Natural killer cell (primary cell): ENCODE results near the gene MOBP. TPM values are rescaled to one million over a fixed set of nuclear protein-coding genes. Genes with fewer than 3 reads are reported as not detected.

Source experiments
- ATAC-seq, 3 donors: fragments of 150-1000 bp in 2 of 3; fragments of 200-7000 bp in 1 of 3; cut with Tn5 transposase; 1 replicate in 1 of 3; 2 replicates in 2 of 3; pipeline ENCODE4 v1.10.0; 2021; ENCODE audit warnings: mild to moderate bottlenecking in 2 of 3, moderate library complexity in 2 of 3
- DNase-seq, 2 donors: peaks; one replicate each; pipeline versions ENCODE4 v3.0.0 to v3.0.0-alpha.2; 2013 to 2021; ENCODE audit warnings: mixed read lengths in 1 of 2
- H3K27ac ChIP-seq: one replicate; pipeline ENCODE4 v1.5.1; 2013; ENCODE audit warnings: mild to moderate bottlenecking, low read length
- H3K27me3 ChIP-seq: one replicate; pipeline ENCODE4 v1.6.1; 2013; ENCODE audit warnings: low read length; ENCODE audit not compliant: control insufficient read depth, insufficient read depth
- H3K36me3 ChIP-seq: one replicate; pipeline ENCODE4 v1.6.1; 2013; ENCODE audit warnings: low read length; ENCODE audit not compliant: control insufficient read depth, insufficient read depth
- H3K4me1 ChIP-seq: one replicate; pipeline ENCODE4 v1.6.1; 2013; ENCODE audit warnings: low read length; ENCODE audit not compliant: control insufficient read depth, insufficient read depth
- H3K4me3 ChIP-seq: one replicate; pipeline ENCODE4 v1.5.1; 2013; ENCODE audit warnings: low read length
- H3K9me3 ChIP-seq: one replicate; pipeline ENCODE4 v1.6.1; 2013; ENCODE audit warnings: low read length; ENCODE audit not compliant: control insufficient read depth, insufficient read depth
- H3K27ac Mint-ChIP-seq, 2 donors: one replicate each; pipeline ENCODE4 v1.8.0; 2022; ENCODE audit warnings: mild to moderate bottlenecking in 2 of 2, mixed read lengths in 2 of 2, moderate library complexity in 1 of 2
- H3K27me3 Mint-ChIP-seq, 2 donors: one replicate each; pipeline ENCODE4 v1.8.0; 2022; ENCODE audit warnings: low read depth in 2 of 2, mixed read lengths in 2 of 2
- H3K36me3 Mint-ChIP-seq: one replicate; pipeline ENCODE4 v1.8.0; 2022; ENCODE audit warnings: mixed read lengths
- H3K4me1 Mint-ChIP-seq, 2 donors: one replicate each; pipeline ENCODE4 v1.8.0; 2022; ENCODE audit warnings: mixed read lengths in 2 of 2
- H3K4me3 Mint-ChIP-seq: one replicate; pipeline ENCODE4 v1.8.0; 2022; ENCODE audit warnings: mild to moderate bottlenecking, moderate library complexity, mixed read lengths
- H3K9me3 Mint-ChIP-seq, 2 donors: one replicate each; pipeline ENCODE4 v1.8.0; 2022; ENCODE audit warnings: mixed read lengths in 2 of 2
- CTCF ChIP-seq: fragments of 200-600 bp; IDR thresholded peaks from one replicate; pipeline ENCODE4 v1.8.0; 2022; ENCODE audit warnings: antibody characterized with exemption
- WGBS: methylation state at CpG from one replicate; pipeline ENCODE4 v1.1.7; 2013; ENCODE audit warnings: missing lambda C conversion rate; ENCODE audit not compliant: insufficient coverage; 5-methylcytosine and 5-hydroxymethylcytosine counted together
- intact Hi-C: fragments of 100-400 bp; cut with micrococcal nuclease; formaldehyde crosslinking; loops from one replicate; pipeline ENCODE4 v1.14.2; 2022
- total RNA-seq, 4 donors: library from RNA; stranded (reverse); fragments of 120-200 nt in 1 of 4; gene quantifications; one replicate each; pipeline versions ENCODE4 v1.2.3 to v1.2.4, GENCODE V29; 2013 to 2022

The MOBP gene
- total RNA-seq, 3 donors from 2014 or later (not counting 1 experiment from before 2014, with no cell fraction given), result not detected

- Histone ChIP-seq H3K27me3 (peaks cover 7% of the 10 kb centered on the region), H3K27ac (no peak overlapping the region), H3K9me3 (no peaks in the 10 kb centered on the region), H3K36me3 (no peaks in the 10 kb centered on the region), H3K4me1 (no peaks in the 10 kb centered on the region), H3K4me3 (no peak overlapping the region)
- no peak for DNase-seq
- Mint-ChIP-seq H3K27ac (no peak overlapping the region), H3K4me3 (no peak overlapping the region), H3K27me3 (peaks cover 17 to 32% of the 10 kb centered on the region in 2 donors), H3K4me1 (no peaks in the 10 kb centered on the region), H3K9me3 (no peaks in the 10 kb centered on the region), H3K36me3 (no peaks in the 10 kb centered on the region)
- intact Hi-C loops, result no loop called here
- no peak for TF ChIP-seq CTCF
- ATAC-seq, result no peak
- WGBS, result 80% methylated on average over 1 of the region's 4 CpGs
Measured at GRCh38 chr3:39474126-39474515, 6.6 kb downstream of the MOBP start.

- no peaks in the 10 kb centered on the region for H3K36me3 Mint-ChIP-seq
- no peak overlapping the region for H3K27ac Mint-ChIP-seq
- H3K4me1 Mint-ChIP-seq, result no peaks in the 10 kb centered on the region
- H3K27ac ChIP-seq, result no peak overlapping the region
- H3K4me3 Mint-ChIP-seq, result no peak overlapping the region
- H3K27me3 ChIP-seq, result peaks cover 7% of the 10 kb centered on the region
- H3K4me3 ChIP-seq, result no peak overlapping the region
- H3K4me1 ChIP-seq, result no peaks in the 10 kb centered on the region
- H3K9me3 Mint-ChIP-seq, result no peaks in the 10 kb centered on the region
- DNase-seq (no peak), ATAC-seq (no peak)
- H3K36me3 ChIP-seq, result no peaks in the 10 kb centered on the region
- TF ChIP-seq CTCF, result no peak
- peaks cover 13 to 26% of the 10 kb centered on the region in 2 donors for H3K27me3 Mint-ChIP-seq
- intact Hi-C loops, result no loop called here
- H3K9me3 ChIP-seq, result no peaks in the 10 kb centered on the region
Measured at GRCh38 chr3:39476783-39477182, 9.3 kb downstream of the MOBP start.

DNA sequence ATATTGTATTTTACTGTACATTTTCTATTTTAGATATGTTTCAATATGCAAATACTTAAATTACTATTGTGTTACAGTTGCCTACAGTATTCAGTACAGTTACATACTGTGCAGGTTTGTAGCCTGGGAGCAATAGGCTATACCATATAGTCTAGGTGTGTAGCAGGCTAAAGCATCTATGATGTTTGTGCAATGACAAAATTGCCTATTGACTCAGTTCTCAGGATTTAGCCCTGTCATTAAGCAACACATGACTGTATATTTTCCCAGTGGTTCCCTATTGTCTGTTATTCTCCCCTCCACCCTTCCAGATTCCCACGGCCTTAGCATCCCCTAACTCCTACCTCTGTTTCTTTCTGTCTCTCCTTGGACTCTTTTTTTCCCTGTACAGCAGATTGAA, 10.7 kb downstream of the MOBP start:
- intact Hi-C loops, result no loop called here
- Histone ChIP-seq H3K27ac (no peak overlapping the region), H3K9me3 (no peaks in the 10 kb centered on the region), H3K27me3 (peaks cover 7% of the 10 kb centered on the region), H3K4me1 (no peaks in the 10 kb centered on the region), H3K36me3 (no peaks in the 10 kb centered on the region), H3K4me3 (no peak overlapping the region)
- Mint-ChIP-seq H3K4me1 (no peaks in the 10 kb centered on the region), H3K27ac (no peak overlapping the region), H3K4me3 (no peak overlapping the region), H3K9me3 (no peaks in the 10 kb centered on the region), H3K36me3 (no peaks in the 10 kb centered on the region), H3K27me3 (peaks cover 9 to 17% of the 10 kb centered on the region in 2 donors)
- WGBS, result 94% methylated on average over 1 of the region's 1 CpG
- no peak for TF ChIP-seq CTCF
- ATAC-seq (no peak), DNase-seq (no peak)

DNA sequence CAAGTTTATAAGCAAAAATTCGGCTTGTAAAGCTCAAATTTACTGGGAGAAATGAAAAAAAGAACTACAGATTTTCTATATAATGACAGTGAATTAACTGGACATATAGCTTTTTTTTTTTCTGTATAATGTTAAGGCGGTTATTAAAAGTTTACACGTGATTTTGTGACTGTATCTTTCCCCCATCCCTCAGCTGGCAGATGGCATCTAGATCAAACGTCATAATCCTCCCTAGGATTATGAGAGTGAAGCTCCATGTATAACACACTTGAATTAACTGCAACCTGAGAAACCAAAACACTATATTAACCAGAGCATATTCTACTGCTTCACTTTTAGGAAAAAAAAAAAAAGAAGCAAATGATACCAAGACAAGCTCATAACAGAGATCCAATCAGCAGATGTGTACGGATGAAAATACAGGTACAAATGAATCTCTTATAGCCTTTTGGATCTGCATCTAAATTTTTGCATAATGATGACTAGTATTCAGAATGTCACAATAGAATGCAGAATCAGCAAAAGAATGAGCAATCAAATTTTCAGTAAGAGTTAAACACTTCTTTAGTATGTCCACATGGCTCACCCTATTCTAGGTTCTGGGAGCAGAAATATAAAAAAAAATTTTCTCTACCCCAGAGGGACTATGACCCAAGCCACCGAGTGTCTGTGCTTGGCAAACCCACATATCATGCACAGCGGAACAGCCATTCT, 12.4 kb downstream of the MOBP start:
- no peak for DNase-seq
- Histone ChIP-seq H3K27ac (no peak overlapping the region), H3K27me3 (no peaks in the 10 kb centered on the region), H3K4me1 (no peaks in the 10 kb centered on the region), H3K9me3 (no peaks in the 10 kb centered on the region), H3K4me3 (no peak overlapping the region), H3K36me3 (no peaks in the 10 kb centered on the region)
- H3K36me3 Mint-ChIP-seq, result no peaks in the 10 kb centered on the region
- WGBS, result 78% methylated on average over 4 of the region's 7 CpGs
- H3K9me3 Mint-ChIP-seq, result no peaks in the 10 kb centered on the region
- peaks cover 5 to 13% of the 10 kb centered on the region in 2 donors for H3K27me3 Mint-ChIP-seq
- H3K4me3 Mint-ChIP-seq, result no peak overlapping the region
- TF ChIP-seq CTCF, result no peak
- ATAC-seq, result no peak
- no peaks in the 10 kb centered on the region for H3K4me1 Mint-ChIP-seq
- no peak overlapping the region for H3K27ac Mint-ChIP-seq
- intact Hi-C loops, result no loop called here
